Adipose tissue (tissue), 3 donors: ENCODE measurements around the gene SH3BP4. TPM values are rescaled to one million over a fixed set of nuclear protein-coding genes. Genes with fewer than 3 reads are reported as not detected.

Experiments
- H3K27ac ChIP-seq: one replicate; pipeline ENCODE4 v1.5.1; 2013; ENCODE audit warnings: low read depth, low read length
- WGBS, 3 donors: extraction: QIAGEN DNeasy Blood & Tissue Kit; methylation state at CpG; one replicate each; pipeline ENCODE4 v1.1.7; 2013; 5-methylcytosine and 5-hydroxymethylcytosine counted together
- polyA plus RNA-seq, 3 donors: library from polyadenylated mRNA; stranded (reverse); fragments of 200-250 nt; gene quantifications; one replicate each; pipeline ENCODE4 v1.2.3, GENCODE V29; 2013
- donor health status: healthy with polysubstance abuse.
- donor health status: Bipolar disorder and iron deficiency.
- donor health status: healthy.

The SH3BP4 gene
- polyA plus RNA-seq, 3 donors: 7.1 to 39.7 (median 10.9) TPM

GRCh38 chr2:234978466-234979203, 26.8 kb downstream of the SH3BP4 start:
- H3K27ac ChIP-seq: no peak overlapping the region
- 26 to 65% (median 56%) methylated on average over 23 of the region's 23 CpGs for WGBS, 3 donors

GRCh38 chr2:234979204-234980167, 27.7 kb downstream of the SH3BP4 start:
- 46 to 64% (median 61%) methylated on average over 9 of the region's 9 CpGs for WGBS, 3 donors
- no peak overlapping the region for H3K27ac ChIP-seq

GRCh38 chr2:234980451-234981187, 28.8 kb downstream of the SH3BP4 start:
- H3K27ac ChIP-seq: no peak overlapping the region
- 26 to 36% (median 35%) methylated on average over 14 of the region's 14 CpGs for WGBS, 3 donors

GRCh38 chr2:234981197-234982095, 29.6 kb downstream of the SH3BP4 start:
- WGBS, 3 donors: 15 to 37% (median 28%) methylated on average over 25 to 26 of the region's 26 CpGs
- H3K27ac ChIP-seq: no peak overlapping the region

- 61 to 85% (median 83%) methylated on average over 17 of the region's 17 CpGs for WGBS, 3 donors
- no peak overlapping the region for H3K27ac ChIP-seq
Measured at GRCh38 chr2:234982096-234982834, 30.4 kb downstream of the SH3BP4 start.

GRCh38 chr2:234983011-234983726, 31.4 kb downstream of the SH3BP4 start:
- 35 to 79% (median 78%) methylated on average over 11 of the region's 11 CpGs for WGBS, 3 donors
- no peak overlapping the region for H3K27ac ChIP-seq

- WGBS, 3 donors: 84 to 94% (median 93%) methylated on average over 17 of the region's 17 CpGs
Measured at GRCh38 chr2:234985608-234986245, 33.9 kb downstream of the SH3BP4 start.

GRCh38 chr2:234986390-234986789, 34.6 kb downstream of the SH3BP4 start:
- 69 to 82% (median 80%) methylated on average over 7 of the region's 7 CpGs for WGBS, 3 donors
- H3K27ac ChIP-seq: no peak overlapping the region

More at GRCh38 chr2:234985608-234986245, 33.9 kb downstream of the SH3BP4 start:
- no peak overlapping the region for H3K27ac ChIP-seq

GRCh38 chr2:234986876-234987720, 35.3 kb downstream of the SH3BP4 start:
- WGBS, 3 donors: 89 to 94% (median 91%) methylated on average over 17 of the region's 17 CpGs
- H3K27ac ChIP-seq: no peak overlapping the region

GRCh38 chr2:234987754-234988153, 35.9 kb downstream of the SH3BP4 start:
- 91 to 98% (median 96%) methylated on average over 7 of the region's 7 CpGs for WGBS, 3 donors
- no peak overlapping the region for H3K27ac ChIP-seq

- H3K27ac ChIP-seq: no peak overlapping the region
- WGBS, 3 donors: 92 to 94% (median 94%) methylated on average over 14 of the region's 14 CpGs
Measured at GRCh38 chr2:234988491-234988890, 36.7 kb downstream of the SH3BP4 start.

- 17 to 34% (median 23%) methylated on average over 13 of the region's 13 CpGs for WGBS, 3 donors
- no peak overlapping the region for H3K27ac ChIP-seq
Measured at GRCh38 chr2:234989183-234989701, 37.4 kb downstream of the SH3BP4 start.

- no peak overlapping the region for H3K27ac ChIP-seq
Measured at GRCh38 chr2:234990300-234990699, 38.5 kb downstream of the SH3BP4 start.

GRCh38 chr2:234991290-234991689, 39.5 kb downstream of the SH3BP4 start:
- WGBS, 3 donors: 72 to 77% (median 74%) methylated on average over 5 of the region's 5 CpGs
- H3K27ac ChIP-seq: no peak overlapping the region

More at GRCh38 chr2:234990300-234990699, 38.5 kb downstream of the SH3BP4 start:
- 86 to 88% (median 88%) methylated on average over 7 of the region's 7 CpGs for WGBS, 3 donors

GRCh38 chr2:234991793-234992192, 40.0 kb downstream of the SH3BP4 start:
- 69 to 77% (median 73%) methylated on average over 6 of the region's 6 CpGs for WGBS, 3 donors
- no peak overlapping the region for H3K27ac ChIP-seq
